Posterior vena cava (tissue), 2 donors: Measurements from ENCODE around the gene SLC25A22. TPM values are rescaled to one million over a fixed set of nuclear protein-coding genes. Genes with fewer than 3 reads are reported as not detected.

Experiments
- DNase-seq: peaks from one replicate; pipeline ENCODE4 v3.0.0-alpha.2; 2020; ENCODE audit warnings: low spot score
- intact Hi-C, 2 donors: fragments of 100-400 bp; cut with DNase I; formaldehyde crosslinking; loops; one replicate each; pipeline versions ENCODE4 v1.14.1 to v1.14.2; 2022 to 2023
- total RNA-seq, 2 donors: library from RNA; stranded (reverse); fragmentation: NEBNext Ultra II Directional; extraction: Animal tissue kit (Norgen Biotek cat#: 25700); gene quantifications; one replicate each; pipeline ENCODE4 v1.2.1, GENCODE V29; 2021
- donor health status: DM: yes; HTN: yes; CAD: no.
- donor health status: DM: yes; HTN: yes; CAD: no.

The SLC25A22 gene
- total RNA-seq, 2 donors from 2014 or later: 10.6 to 11.2 TPM

DNA sequence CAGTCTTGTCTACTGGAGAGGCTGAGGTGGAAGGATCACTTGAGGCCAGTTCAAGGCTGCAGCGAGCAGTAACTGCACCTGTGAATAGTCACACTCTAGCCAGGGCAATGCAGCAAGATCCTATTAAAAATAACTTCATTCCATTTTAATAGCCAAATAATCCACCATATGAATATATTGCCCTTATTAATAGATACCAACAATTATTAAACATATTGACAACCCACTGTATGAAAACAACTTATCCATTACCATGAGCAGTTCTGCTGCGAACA is 31.2 kb downstream of the SLC25A22 start:
- intact Hi-C loops: no loop called here
- no peak for DNase-seq

DNA sequence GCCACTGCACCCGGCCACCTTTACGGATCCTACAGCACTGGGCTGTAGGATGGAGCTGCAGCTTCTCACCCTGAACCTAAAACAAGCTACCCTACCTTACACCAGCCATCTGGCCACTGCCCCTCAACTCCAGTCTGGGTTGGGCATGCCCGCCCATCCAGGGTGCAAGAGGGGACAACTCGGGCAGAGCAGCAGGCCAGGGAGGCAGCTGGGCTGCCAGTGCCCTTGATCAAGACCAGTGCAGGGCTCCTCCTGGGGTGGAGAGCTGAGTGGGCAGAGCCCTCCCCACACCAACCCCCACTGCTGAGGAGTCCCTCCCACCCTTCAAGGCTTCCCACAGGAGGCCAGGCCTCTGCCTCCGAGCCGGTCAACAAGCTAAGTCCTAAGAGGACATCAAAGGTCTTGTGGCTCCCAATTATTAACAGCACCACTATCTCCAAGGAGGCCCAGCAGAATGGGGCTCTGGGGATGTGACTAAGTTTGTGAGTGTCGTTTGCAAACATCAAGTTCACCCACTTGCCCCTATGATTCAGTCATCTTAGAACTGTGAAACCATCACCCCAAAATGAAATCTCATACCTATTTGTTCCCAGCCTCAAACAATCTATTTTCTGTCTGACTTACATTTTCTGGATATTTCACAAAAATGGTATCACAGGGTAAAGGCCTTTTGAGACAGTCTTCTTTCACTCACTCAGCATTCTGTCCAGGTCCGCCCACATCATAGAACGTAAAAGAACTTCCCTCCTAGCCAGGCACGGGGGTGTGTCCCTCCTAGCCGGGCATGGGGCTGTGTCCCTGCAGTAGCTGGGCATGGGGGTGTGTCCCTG is 31.8 kb downstream of the SLC25A22 start:
- intact Hi-C loops: no loop called here
- no peak for DNase-seq

DNA sequence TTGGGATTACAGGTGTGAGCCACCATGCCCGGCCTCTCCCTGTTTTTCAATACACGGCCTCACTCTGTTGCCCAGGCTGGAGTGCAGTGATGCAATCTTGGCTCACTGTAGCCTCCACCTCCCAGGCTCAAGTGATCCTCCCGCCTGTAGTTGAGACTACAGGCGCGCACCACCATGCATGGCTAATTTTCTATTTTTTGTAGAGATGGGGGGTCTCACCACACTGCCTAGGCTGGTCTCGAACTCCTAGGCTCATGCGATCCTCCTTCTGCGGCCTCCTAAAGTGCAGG is 32.3 kb downstream of the SLC25A22 start:
- no peak for DNase-seq
- intact Hi-C loops: no loop called here

DNA sequence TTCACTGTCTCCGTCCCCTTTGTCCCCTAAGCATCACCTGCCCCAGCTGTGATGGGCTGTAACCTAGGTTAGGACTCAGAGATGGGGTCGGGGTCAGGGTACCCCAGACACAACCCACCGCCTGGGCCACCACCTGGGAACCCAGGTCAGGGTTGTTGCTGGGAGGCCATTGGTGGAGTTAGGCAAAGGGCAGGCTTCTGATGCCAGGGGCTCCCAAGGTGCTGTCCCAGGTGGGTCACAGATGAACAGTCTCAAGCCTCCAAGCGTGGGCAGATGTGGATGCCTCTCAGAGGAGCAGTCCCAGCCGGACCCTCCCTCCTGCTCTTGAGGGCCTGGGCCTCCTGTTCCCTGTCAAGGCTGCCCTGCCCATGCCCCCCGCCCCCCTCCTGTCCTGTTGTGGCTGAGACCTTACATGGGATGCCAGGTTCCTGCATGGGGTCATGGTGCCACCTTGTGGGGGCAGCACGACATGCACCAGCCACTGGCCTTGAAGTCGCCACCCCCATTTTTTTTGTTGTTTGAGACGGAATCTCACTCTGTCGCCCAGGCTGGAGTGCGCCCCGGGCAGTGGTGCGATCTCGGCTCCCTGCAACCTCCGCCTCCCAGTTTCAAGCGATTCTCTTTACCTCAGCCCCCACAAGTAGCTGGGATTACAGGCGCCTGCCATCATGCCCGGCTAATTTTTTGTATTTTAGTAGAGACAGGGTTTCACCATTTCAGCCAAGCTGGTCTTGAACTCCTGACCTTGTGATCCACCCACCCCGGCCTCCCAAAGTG is 32.9 kb downstream of the SLC25A22 start:
- DNase-seq: no peak
- intact Hi-C loops: no loop called here

DNA sequence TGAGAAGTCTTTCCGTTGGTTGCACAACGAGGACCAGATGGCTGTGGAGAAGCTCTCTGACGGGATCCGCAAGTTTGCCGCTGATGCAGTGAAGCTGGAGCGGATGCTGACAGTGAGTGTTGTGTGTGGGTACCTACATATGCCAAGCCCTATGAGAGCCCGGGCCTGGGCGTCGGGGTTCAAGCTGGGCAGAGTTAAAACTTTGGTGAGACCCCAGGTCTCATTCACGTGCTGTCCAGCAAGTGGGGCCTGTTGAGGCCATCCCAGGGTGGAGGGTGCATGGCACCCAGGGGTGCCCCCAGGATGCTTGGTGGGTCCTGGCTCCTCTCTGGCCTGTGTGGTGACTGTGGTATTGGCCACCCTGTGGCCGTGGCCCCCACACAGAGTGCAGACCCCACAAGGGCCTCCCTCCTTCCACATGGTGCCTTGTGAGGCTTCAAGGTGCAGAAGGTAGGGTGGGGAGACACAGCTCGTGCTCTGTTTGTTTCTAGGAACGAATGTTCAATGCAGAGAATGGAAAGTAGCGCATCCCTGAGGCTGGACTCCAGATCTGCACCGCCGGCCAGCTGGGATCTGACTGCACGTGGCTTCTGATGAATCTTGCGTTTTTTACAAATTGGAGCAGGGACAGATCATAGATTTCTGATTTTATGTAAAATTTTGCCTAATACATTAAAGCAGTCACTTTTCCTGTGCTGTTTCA is 33.6 kb downstream of the SLC25A22 start:
- no peak for DNase-seq
- intact Hi-C loops: no loop called here

DNA sequence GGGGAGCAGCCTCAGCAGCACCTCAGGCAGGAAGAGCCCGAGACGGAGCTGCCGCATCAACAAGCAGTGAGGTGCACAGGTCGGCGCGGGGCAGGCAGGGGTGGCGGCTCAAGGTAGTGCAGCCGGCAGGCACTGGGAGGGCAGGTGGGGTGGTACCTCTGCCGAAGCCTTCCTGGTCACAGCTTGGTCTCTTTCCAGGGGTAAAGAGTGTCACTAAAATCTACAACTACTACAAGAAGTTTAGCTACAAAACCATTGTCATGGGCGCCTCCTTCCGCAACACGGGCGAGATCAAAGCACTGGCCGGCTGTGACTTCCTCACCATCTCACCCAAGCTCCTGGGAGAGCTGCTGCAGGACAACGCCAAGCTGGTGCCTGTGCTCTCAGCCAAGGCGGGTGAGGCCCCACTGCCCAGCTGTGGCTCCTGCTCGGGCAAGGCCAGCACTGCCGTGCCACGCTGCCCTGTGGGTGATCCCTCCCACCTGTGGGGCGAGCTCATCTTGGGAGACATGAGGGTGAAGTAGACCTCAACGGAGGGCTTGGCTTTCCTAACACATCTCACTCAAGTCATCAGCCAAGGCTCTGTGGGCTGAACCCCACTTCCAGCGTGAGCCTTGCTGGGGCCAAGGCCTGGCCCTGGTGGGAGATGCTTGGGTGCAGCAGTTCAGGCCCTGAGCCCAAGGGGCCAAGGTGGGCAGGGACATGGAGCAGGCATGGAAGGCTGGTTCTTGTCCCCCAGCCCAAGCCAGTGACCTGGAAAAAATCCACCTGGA is 34.3 kb downstream of the SLC25A22 start:
- DNase-seq: no peak
- intact Hi-C loops: no loop called here

DNA sequence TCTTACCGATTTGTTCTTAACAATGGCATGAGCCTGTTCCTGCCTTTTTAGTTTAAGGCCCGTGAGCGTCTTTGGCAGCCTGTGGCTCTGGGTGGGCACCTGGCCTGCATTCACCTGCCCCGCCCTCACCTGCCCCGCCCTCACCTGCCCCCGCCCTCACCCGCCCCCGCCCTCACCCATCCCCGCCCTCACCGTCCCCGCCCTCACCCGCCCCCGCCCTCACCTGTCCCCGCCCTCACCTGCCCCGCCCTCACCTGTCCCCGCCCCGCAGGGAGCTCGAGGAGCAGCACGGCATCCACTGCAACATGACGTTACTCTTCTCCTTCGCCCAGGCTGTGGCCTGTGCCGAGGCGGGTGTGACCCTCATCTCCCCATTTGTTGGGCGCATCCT is 35.0 kb downstream of the SLC25A22 start:
- intact Hi-C loops: no loop called here
- no peak for DNase-seq

DNA sequence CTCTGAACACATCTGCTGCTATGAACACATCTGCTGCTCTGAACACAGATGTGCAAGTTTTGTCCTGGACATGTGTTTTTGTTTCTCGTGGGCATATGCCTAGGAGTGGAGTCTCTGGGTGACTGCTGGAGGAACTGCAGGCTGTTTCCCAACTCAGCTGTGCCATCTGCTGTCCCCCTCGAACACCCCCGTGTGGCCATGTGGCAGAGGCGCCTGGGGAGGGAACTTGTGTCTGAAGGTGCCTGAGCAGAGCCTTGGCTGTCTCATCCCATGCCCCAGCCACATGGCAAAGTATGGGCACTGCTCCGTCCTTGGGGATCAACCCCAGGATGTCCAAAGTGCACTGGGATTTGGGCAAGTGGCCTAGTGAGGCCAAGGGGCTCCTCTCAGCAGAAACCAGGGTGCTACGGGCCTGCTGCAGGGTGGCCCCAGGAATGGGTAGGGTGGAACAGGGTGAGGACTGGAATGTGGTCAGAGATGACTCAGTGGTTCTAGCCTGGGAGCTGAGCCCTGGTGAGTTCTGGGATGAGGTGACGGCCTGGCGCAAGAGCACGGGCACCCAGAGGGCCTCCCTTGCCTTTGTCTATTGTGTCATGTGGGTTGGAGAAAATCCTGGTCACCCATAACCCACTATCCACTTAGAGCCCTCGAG is 35.5 kb downstream of the SLC25A22 start:
- intact Hi-C loops: no loop called here
- DNase-seq: no peak

DNA sequence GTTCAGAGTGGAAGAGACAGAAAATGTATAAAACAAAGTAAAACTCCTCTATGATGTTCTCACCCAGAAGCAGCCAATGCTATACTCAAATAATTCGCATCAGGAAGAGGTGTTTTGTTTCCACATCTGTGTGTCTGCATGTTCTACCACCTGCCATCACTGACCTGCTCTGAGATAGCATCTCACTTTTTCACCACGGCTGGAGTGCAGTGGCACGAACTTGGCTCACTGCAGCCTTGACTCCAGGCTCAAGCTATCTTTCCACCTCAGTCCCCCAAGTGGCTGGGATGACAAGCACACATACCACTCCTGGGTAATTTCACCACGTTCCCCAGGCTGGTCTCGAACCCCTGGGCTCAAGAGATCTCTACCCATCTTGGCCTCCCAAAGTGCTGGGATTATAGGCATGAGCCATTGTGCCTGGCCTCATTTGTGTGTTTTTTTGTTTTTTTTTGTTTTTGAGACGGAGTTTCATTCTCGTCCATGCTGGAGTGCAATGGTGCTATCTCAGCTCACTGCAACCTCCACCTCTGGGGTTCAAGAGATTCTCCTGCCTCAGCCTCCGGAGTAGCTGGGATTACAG is 36.5 kb downstream of the SLC25A22 start:
- intact Hi-C loops: no loop called here
- no peak for DNase-seq

DNA sequence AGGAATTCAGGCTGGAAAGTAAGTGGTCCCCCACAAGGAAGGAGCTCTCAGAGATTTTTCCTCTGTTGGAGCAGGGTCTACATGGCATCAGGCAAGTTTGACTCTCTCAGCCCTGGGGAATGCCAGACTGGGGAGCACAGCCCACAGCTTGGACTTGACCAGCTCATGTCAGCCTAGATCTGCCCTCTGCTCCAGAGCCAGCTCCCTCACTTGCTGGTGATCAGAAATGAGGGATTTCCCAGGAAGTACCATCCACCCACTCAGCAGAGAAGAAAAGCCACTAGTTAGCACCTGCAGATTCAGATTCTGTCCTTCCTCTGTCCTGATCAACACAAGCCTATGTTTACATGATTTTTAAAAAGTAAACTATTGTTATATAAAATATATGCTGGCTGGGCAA is 37.8 kb downstream of the SLC25A22 start:
- intact Hi-C loops: no loop called here
- no peak for DNase-seq

DNA sequence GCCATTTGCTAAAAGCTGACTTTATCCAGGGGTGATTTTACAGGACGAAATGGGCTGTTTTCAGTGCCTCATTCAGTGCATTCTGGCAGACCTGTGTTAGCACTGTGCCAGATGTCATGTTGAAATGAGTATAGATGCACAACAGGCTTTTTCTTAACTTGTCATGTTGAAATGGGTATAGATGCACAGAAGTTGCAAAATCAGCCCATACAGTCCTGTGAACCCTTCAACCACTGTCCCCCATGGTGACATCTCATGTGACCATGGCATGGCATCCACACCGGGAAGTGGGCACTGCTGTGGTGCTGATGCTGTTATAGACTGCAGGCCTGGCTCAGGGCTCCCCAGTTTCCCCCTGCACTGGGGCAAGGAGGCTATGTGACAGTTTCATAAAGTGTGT is 48.4 kb downstream of the SLC25A22 start:
- intact Hi-C loops: loop anchor here in 1 of 2 donors (10.0 kb wide), 1 partner anchor 55 kb away; the partner anchor contains the start of genes PIDD1 and RPLP2
- DNase-seq: no peak

DNA sequence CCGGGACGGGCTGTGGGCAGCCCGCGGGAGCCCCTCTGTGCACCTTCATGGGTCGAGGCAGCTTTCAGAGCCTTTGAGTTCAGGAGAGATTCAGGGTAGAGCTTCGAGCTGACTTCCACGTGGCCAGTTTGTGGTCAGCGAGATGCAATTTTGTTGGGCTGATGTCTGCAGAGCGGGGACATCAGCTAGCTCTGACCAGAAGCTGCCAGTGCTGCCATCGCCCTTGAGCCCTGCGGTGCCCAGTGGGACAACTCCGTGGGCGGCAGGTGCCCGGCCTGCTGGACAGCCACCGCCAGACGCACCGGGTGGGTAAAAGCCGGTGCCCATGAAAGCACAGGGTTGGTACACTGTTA is 50.1 kb downstream of the SLC25A22 start:
- no peak for DNase-seq
- intact Hi-C loops: loop anchor here in 1 of 2 donors (10.0 kb wide), 1 partner anchor 57 kb away; the partner anchor contains the start of genes PIDD1 and RPLP2

DNA sequence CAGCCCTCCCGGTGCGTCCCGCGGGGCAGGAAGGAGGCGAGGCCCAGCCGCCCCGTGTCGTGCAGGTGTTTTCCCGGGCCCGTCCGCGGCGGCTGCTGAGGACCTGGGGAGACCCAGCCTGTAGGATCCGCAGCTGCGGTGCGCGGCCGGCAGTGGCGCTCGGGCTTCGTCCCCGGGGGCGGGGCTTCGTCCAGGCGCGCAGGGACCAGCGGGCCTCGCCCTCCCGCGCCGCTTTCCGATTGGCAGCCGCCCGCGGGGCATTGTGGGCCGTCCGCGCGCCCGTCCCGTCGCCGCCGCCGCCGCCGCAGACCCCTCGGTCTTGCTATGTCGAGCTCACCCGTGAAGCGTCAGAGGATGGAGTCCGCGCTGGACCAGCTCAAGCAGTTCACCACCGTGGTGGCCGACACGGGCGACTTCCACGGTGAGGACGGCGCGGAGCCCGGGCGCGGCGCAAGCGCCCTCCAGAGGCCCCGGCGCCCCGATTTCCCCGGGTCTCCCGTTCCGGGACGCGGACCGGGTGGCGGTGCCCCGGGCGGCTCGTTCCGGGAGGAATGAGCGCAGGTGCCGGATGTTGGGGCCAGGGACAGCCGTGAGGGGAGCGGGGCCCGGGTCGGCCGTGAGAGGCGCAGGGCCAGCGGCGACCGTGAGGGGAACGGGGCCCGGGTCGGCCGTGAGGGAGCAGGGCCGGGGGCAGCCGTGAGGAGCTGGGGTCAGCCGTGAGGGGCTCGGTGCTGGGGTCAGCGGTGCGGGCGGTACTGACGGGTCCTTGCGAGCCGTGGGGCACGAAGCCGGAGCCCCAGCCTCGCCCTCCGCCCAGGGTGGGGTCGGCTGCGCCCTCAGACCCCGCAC is 50.7 kb downstream of the SLC25A22 start, which contains the start of gene TALDO1:
TALDO1 (plus strand) TSS at position 307 of the 849 bp plus-strand sequence; CDS start at position 325, 18 bp downstream.
- DNase-seq: peak; percentile 97
- intact Hi-C loops: loop anchor here in 1 of 2 donors (10.0 kb wide), 1 partner anchor 57 kb away; the partner anchor contains the start of genes PIDD1 and RPLP2

DNA sequence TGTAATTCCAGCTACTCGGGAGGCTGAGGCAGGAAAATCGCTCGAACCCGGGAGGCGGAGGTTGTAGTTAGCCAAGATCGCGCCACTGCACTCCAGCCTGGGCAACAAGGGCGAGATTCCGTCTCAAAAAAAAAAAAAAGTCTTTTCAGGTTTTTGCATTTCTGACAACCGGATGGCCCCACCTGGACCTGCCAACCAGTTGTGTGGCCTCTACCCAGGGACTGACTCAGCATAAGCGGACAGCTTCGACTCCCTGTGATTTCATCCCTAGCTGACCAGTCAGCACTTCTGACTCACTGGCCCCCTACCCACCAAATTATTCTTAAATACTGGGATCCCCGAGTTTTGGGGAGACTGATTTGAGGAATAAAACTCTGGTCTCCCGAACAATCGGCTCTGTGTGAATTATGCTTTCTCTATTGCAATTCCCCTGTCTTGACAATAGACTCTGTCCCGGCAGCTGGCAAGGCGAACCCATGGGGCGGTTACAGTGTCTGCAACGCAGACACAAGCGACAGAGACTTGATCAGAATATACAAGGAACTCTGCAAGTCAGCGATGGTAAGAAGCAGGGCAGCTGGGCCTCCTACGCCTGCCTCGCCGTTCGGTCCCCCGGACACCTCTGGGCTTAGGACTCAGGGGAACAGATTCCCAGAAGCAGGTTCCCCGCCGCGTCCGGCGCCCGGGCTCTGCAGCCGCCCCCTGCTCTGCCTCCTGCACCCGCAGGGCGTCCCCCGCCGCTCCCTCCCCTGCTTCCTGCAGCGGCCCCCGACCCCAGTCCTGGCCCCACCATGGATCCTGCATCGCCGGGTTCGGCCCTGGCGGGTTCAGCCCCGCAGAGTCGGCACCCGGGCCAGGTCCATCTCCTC is 51.6 kb downstream of the SLC25A22 start:
- peak; percentile 71 for DNase-seq

DNA sequence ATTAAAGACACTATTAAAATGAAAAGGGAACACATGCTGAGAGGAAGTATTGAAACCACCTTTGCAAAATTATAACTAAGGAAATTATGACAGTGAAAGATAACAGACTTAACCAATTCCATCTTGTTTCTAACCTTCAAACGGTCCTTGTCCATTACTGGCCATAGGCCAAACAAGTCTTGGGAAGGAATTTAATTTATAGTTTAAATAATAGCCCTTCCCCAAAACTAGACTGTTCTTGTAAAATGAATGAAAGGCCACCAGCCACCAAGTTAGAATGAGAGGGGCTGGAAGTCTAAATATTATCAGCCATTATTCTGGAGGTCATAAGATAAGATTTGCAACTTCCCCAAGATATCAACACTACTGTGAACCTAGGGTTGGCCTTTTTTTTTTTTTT is 52.7 kb downstream of the SLC25A22 start:
- intact Hi-C loops: loop anchor here in 1 of 2 donors (10.0 kb wide), 1 partner anchor 59 kb away; the partner anchor contains the start of genes PIDD1 and RPLP2
- DNase-seq: no peak

More for the DNA sequence above, 51.6 kb downstream of the SLC25A22 start:
- intact Hi-C loops: loop anchor here in 1 of 2 donors (10.0 kb wide), 1 partner anchor 58 kb away; the partner anchor contains the start of genes PIDD1 and RPLP2

DNA sequence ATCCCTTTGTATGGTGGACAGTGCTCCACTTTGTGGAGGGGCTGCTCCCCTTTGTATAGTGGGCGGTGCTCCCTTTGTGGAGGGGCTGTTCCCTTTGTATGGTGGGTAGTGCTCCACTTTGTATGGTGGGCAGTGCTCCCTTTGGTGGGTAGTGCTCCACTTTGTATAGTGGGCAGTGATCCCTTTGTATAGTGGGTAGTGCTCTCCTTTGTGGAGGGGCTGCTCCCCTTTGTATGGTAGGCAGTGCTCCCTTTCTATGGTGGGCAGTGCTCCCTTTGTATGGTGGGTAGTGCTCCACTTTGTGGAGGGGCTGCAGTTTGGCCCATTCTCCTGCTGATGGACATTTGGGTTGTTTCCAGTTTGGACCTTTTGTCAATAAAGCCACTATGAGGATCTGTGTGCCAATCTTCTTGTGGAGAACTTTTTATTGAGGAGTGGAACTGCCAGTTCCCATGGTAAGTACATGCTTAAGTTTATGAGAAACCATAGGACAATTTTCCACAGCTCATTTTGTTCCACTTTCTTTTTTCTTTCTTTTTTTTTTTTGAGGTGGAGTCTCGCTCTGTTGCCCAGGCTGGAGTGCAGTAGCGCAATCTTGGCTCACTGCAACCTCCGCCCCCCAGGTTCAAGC is 55.4 kb downstream of the SLC25A22 start:
- DNase-seq: no peak
- intact Hi-C loops: loop anchor here in 1 of 2 donors (10.0 kb wide), 1 partner anchor 62 kb away; the partner anchor contains the start of genes PIDD1 and RPLP2
